HFFc6 (cell line): ENCODE measurements around the gene PRSS53. TPM values are rescaled to one million over a fixed set of nuclear protein-coding genes. Genes with fewer than 3 reads are reported as not detected.

Experiments
- DNase-seq: peaks from one replicate; pipeline ENCODE4 v3.0.0-alpha.2; 2018
- H3K27ac Mint-ChIP-seq: 2 replicates; pipeline ENCODE4 v1.8.0; 2020; ENCODE audit warnings: mild to moderate bottlenecking, mixed read lengths
- H3K27me3 Mint-ChIP-seq: 2 replicates; pipeline ENCODE4 v1.8.0; 2021; ENCODE audit warnings: mild to moderate bottlenecking, moderate library complexity, mixed read lengths; ENCODE audit not compliant: insufficient read depth
- H3K36me3 Mint-ChIP-seq: 2 replicates; pipeline ENCODE4 v1.8.0; 2021; ENCODE audit warnings: low read depth, mixed read lengths
- H3K4me1 Mint-ChIP-seq: 2 replicates; pipeline ENCODE4 v1.8.0; 2020; ENCODE audit warnings: low read depth, mixed read lengths
- H3K4me3 Mint-ChIP-seq: 2 replicates; pipeline ENCODE4 v1.8.0; 2020; ENCODE audit warnings: mild to moderate bottlenecking, moderate library complexity, mixed read lengths
- H3K9me3 Mint-ChIP-seq: 2 replicates; pipeline ENCODE4 v1.8.0; 2020; ENCODE audit warnings: mild to moderate bottlenecking, mixed read lengths
- total RNA-seq, 6 experiments: library from RNA; stranded (reverse); fragmentation: NEBNext Ultra II Directional; extraction: Animal tissue kit (Norgen Biotek cat#: 25700); gene quantifications; 2 replicates in 1 of 6; 3 replicates in 5 of 6; pipeline ENCODE4 v1.2.3, GENCODE V29; 2021
- TF ChIP-seq, protein P1 (sequence below): fragments of 200-600 bp; sonication (generic); IDR thresholded peaks from 2 replicates; pipeline ENCODE4 v1.5.0; 2021; ENCODE audit warnings: antibody characterized with exemption, mild to moderate bottlenecking

PRSS53 gene
- total RNA-seq, 6 experiments from 2014 or later = 0.85 to 2.6 (median 1.4) TPM

DNA sequence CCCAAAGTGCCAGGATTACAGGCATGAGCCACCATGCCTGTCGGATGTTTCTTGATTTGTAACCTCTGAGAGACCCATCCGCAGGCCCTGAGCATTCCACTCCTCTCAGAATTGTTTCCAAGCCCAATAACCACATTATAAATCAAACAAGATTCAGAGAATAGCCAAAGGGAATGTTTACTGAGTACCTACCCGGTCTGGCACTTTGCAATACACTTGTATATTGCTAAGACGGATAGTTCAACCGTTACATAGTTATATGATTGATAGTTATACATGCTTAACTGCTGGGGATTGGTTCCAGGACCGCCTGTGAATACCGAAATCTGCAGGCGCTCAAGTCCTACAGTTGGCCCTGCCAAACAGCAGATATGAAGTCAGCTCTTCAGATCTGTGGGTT, 25.7 kb upstream of the PRSS53 start:
- peaks cover 16% of the 10 kb centered on the region for H3K4me1 Mint-ChIP-seq
- H3K27me3 Mint-ChIP-seq = peaks cover 6% of the 10 kb centered on the region
- H3K27ac Mint-ChIP-seq = no peak overlapping the region
- DNase-seq = no peak
- peaks cover 18% of the 10 kb centered on the region for H3K36me3 Mint-ChIP-seq
- no peak overlapping the region for H3K4me3 Mint-ChIP-seq
- TF ChIP-seq, protein P1, sequence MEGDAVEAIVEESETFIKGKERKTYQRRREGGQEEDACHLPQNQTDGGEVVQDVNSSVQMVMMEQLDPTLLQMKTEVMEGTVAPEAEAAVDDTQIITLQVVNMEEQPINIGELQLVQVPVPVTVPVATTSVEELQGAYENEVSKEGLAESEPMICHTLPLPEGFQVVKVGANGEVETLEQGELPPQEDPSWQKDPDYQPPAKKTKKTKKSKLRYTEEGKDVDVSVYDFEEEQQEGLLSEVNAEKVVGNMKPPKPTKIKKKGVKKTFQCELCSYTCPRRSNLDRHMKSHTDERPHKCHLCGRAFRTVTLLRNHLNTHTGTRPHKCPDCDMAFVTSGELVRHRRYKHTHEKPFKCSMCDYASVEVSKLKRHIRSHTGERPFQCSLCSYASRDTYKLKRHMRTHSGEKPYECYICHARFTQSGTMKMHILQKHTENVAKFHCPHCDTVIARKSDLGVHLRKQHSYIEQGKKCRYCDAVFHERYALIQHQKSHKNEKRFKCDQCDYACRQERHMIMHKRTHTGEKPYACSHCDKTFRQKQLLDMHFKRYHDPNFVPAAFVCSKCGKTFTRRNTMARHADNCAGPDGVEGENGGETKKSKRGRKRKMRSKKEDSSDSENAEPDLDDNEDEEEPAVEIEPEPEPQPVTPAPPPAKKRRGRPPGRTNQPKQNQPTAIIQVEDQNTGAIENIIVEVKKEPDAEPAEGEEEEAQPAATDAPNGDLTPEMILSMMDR = no peak
- no peaks in the 10 kb centered on the region for H3K9me3 Mint-ChIP-seq

- Mint-ChIP-seq H3K4me1 (peaks cover 9% of the 10 kb centered on the region), H3K27me3 (peaks cover 6% of the 10 kb centered on the region), H3K4me3 (no peak overlapping the region), H3K9me3 (no peaks in the 10 kb centered on the region), H3K36me3 (peaks cover 19% of the 10 kb centered on the region), H3K27ac (no peak overlapping the region)
- no peak for DNase-seq
- TF ChIP-seq, protein P1 = no peak
These were observed 24.7 kb upstream of the PRSS53 start for GRCh38 chr16:31113121-31114120.

DNA sequence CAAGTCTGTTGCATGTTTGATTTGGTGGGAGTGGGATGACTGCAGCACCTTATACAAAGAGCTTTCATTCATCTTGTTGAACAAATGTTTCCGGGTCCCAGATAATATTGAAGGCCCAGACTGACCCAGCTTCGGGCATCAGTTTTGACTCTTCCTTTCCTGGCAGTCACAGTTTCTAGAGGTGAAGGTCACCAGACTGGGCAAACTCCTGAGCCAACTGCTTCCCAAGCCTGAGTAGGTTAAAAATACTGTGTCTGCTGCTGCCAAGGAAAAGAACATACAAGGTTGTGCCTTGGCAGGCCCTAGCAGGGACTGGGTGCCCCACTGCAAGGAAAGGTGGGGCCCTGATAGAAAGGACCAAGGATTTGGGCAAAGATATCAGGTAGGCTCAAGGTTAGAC, 24.0 kb upstream of the PRSS53 start:
- Mint-ChIP-seq H3K4me3 (no peak overlapping the region), H3K27me3 (peaks cover 2% of the 10 kb centered on the region), H3K9me3 (no peaks in the 10 kb centered on the region), H3K4me1 (peaks cover 10% of the 10 kb centered on the region), H3K36me3 (peaks cover 19% of the 10 kb centered on the region), H3K27ac (no peak overlapping the region)
- DNase-seq = no peak
- TF ChIP-seq, protein P1 = no peak

DNA sequence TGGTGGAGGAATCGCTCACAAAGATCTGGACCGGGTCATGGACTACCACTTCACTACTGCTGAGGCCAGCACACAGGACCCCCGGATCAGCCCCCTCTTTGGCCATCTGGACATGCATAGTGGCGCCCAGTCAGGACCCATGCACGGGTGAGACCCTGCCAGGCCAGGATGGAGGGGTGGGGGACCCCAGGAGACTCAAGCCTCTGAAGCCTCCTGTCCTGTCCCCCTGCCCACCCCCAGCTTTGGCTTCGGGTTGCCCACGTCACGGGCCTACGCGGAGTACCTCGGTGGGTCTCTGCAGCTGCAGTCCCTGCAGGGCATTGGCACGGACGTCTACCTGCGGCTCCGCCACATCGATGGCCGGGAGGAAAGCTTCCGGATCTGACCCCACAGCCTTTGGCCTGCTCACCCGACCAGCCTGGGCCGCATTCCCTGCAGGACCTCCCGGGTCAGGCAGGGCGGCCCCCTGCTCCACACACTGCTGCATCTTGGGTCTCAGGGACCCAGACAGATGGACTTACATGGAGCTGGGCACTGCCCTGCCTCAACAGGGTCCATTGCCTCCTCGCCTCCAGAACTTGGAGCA, 23.2 kb upstream of the PRSS53 start:
- no peak overlapping the region for H3K27ac Mint-ChIP-seq
- H3K9me3 Mint-ChIP-seq = no peaks in the 10 kb centered on the region
- peaks cover 2% of the 10 kb centered on the region for H3K27me3 Mint-ChIP-seq
- peaks cover 15% of the 10 kb centered on the region for H3K4me1 Mint-ChIP-seq
- DNase-seq = no peak
- H3K36me3 Mint-ChIP-seq = peaks cover 19% of the 10 kb centered on the region
- TF ChIP-seq, protein P1 = no peak
- H3K4me3 Mint-ChIP-seq = no peak overlapping the region

DNA sequence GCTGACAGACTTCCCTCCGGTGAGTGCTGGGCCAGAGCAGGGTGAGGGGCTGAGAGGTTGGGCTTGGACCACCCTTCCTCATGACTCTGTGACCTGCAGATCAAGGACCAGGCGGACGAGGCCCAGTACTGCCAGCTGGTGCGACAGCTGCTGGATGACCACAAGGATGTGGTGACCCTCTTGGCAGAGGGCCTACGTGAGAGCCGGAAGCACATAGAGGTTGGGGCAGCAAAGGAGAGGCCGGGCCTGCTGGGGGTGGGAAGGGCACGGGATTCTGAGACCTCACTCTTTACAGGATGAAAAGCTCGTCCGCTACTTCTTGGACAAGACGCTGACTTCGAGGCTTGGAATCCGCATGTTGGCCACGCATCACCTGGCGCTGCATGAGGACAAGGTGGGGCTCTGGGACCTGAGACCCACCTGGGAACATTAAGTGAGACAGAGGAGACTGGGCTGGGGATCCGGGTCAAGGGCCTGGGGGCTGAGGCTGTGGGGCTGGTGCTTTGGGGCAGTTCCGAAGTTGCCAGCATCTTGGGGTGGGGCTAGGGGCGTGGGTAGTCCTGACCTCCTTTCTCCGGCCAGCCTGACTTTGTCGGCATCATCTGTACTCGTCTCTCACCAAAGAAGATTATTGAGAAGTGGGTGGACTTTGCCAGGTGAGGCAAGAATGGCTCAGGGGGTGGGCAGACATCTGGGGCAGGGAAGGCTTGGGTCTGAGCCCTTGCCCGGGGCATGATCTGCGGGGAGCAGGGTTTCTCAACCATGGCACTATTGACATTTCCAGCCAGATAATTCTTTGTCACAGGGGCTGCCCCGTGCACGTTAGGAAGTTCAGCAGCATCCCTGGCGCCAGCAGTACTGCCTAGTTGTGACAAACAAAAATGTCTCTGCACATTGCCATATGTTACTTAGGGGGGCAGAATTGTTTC, 21.6 kb upstream of the PRSS53 start:
- no peak overlapping the region; the same call in 1 of the 2 replicates for H3K4me3 Mint-ChIP-seq
- no peaks in the 10 kb centered on the region; the same call in 1 of the 2 replicates for H3K27me3 Mint-ChIP-seq
- H3K4me1 Mint-ChIP-seq = peaks cover 19% of the 10 kb centered on the region
- peaks cover 19% of the 10 kb centered on the region for H3K36me3 Mint-ChIP-seq
- TF ChIP-seq, protein P1 = no peak
- H3K27ac Mint-ChIP-seq = no peak overlapping the region
- no peaks in the 10 kb centered on the region for H3K9me3 Mint-ChIP-seq
- no peak for DNase-seq
